NCI-H748 treated with DMSO at 0.1 percent for 48 hours (cell line): ENCODE results near the gene ENC1.

Experiments used
- DNase-seq: peaks from one replicate; lab custom pipeline; 2025; lab: John Stamatoyannopoulos, UW

Gene ENC1

GRCh38 chr5:74631081-74631953 lies 9.2 kb downstream of the ENC1 start:
- no peak for DNase-seq

GRCh38 chr5:74630453-74631066 lies 10.0 kb downstream of the ENC1 start:
- no peak for DNase-seq

GRCh38 chr5:74629326-74629725 lies 11.2 kb downstream of the ENC1 start:
- no peak for DNase-seq

- DNase-seq = no peak
These were observed 12.2 kb downstream of the ENC1 start for GRCh38 chr5:74628359-74628758.

- no peak for DNase-seq
These were observed 12.8 kb downstream of the ENC1 start for GRCh38 chr5:74627646-74628279.

- no peak for DNase-seq
These were observed 13.9 kb downstream of the ENC1 start for GRCh38 chr5:74626386-74627222.

- DNase-seq = peak; percentile 17
These were observed 14.7 kb downstream of the ENC1 start for GRCh38 chr5:74625742-74626241.

GRCh38 chr5:74624931-74625505 lies 15.5 kb downstream of the ENC1 start:
- no peak for DNase-seq

GRCh38 chr5:74624501-74624900 lies 16.0 kb downstream of the ENC1 start:
- no peak for DNase-seq

GRCh38 chr5:74623748-74624408 lies 16.6 kb downstream of the ENC1 start:
- DNase-seq = peak; percentile 47

GRCh38 chr5:74623006-74623611 lies 17.4 kb downstream of the ENC1 start:
- DNase-seq = no peak

GRCh38 chr5:74622122-74622521 lies 18.4 kb downstream of the ENC1 start:
- no peak for DNase-seq

GRCh38 chr5:74621492-74621891 lies 19.0 kb downstream of the ENC1 start:
- DNase-seq = no peak

- no peak for DNase-seq
These were observed 21.2 kb downstream of the ENC1 start for GRCh38 chr5:74619308-74619707.

- no peak for DNase-seq
These were observed 22.4 kb downstream of the ENC1 start for GRCh38 chr5:74618106-74618505.

- DNase-seq = no peak
These were observed 23.3 kb downstream of the ENC1 start for GRCh38 chr5:74617202-74617601.

GRCh38 chr5:74616236-74617146 lies 24.0 kb downstream of the ENC1 start:
- no peak for DNase-seq

GRCh38 chr5:74613283-74613682 lies 27.2 kb downstream of the ENC1 start:
- DNase-seq = no peak

GRCh38 chr5:74612045-74612444 lies 28.5 kb downstream of the ENC1 start:
- no peak for DNase-seq
